GM12878 (cell line): ENCODE measurements around the gene SLC15A4. TPM values are rescaled to one million over a fixed set of nuclear protein-coding genes. Genes with fewer than 3 reads are reported as not detected.

ENCODE experiments used
- ASH2L ChIP-seq: fragments of 300-600, 200-600 bp; sonication (generic); IDR thresholded peaks from 2 replicates; pipeline ENCODE4 v1.6.1; 2017; ENCODE audit warnings: low read depth, mild to moderate bottlenecking, borderline replicate concordance
- ATF7 ChIP-seq: fragments of 450-650 bp; IDR thresholded peaks from 2 replicates; pipeline ENCODE4 v1.6.1; 2016; ENCODE audit warnings: low read depth, mild to moderate bottlenecking
- CBFB ChIP-seq: IDR thresholded peaks from 2 replicates; pipeline ENCODE4 v1.6.1; 2016; ENCODE audit warnings: antibody characterized with exemption, low read depth
- CREB1 ChIP-seq: IDR thresholded peaks from 2 replicates; pipeline ENCODE4 v1.6.1; 2012; ENCODE audit warnings: low read depth, mild to moderate bottlenecking, inconsistent platforms
- FOXM1 ChIP-seq: IDR thresholded peaks from 2 replicates; pipeline ENCODE4 v1.6.1; 2012; ENCODE audit warnings: low read depth, mild to moderate bottlenecking, inconsistent platforms, low read length, moderate library complexity
- GABPA ChIP-seq: IDR thresholded peaks from 2 replicates; pipeline ENCODE4 v1.6.1; 2014; ENCODE audit warnings: antibody characterized with exemption, low read depth, mild to moderate bottlenecking, inconsistent platforms
- HCFC1 ChIP-seq: fragments of 150-350 bp; IDR thresholded peaks from 2 replicates; pipeline ENCODE4 v1.6.1; 2014; ENCODE audit warnings: low read length
- IRF4 ChIP-seq: IDR thresholded peaks from 2 replicates; pipeline ENCODE4 v1.6.1; 2011; ENCODE audit warnings: low read depth, low read length
- MXI1 ChIP-seq: fragments of 150-350 bp; IDR thresholded peaks from 2 replicates; pipeline ENCODE4 v1.6.1; 2011; ENCODE audit warnings: low read depth, mild to moderate bottlenecking, inconsistent platforms, low read length, improper control_type of control experiment
- MYC ChIP-seq: IDR thresholded peaks from 2 replicates; pipeline ENCODE4 v1.6.1; 2011; ENCODE audit warnings: mild to moderate bottlenecking, low read length, moderate library complexity, inconsistent platforms; ENCODE audit not compliant: insufficient read depth, insufficient replicate concordance, insufficient read length, severe bottlenecking
- NKRF ChIP-seq: fragments of 450-650 bp; conservative IDR thresholded peaks from 2 replicates; pipeline ENCODE4 v1.6.1; 2017; ENCODE audit warnings: mild to moderate bottlenecking, moderate library complexity
- PAX5 ChIP-seq: IDR thresholded peaks from 2 replicates; pipeline ENCODE4 v1.6.1; 2011; ENCODE audit warnings: low read depth, low read length, borderline replicate concordance
- POLR2A ChIP-seq: IDR thresholded peaks from 2 replicates; pipeline ENCODE4 v1.6.1; 2011; ENCODE audit warnings: low read depth, mild to moderate bottlenecking, low read length
- RB1 ChIP-seq: fragments of 450-650 bp; formaldehyde crosslinking; IDR thresholded peaks from 2 replicates; pipeline ENCODE4 v1.6.1; 2017; ENCODE audit warnings: mild to moderate bottlenecking, borderline replicate concordance
- SIN3A ChIP-seq: IDR thresholded peaks from 2 replicates; pipeline ENCODE4 v1.6.1; 2012; ENCODE audit warnings: low read depth, low read length, improper control_type of control experiment
- SREBF1 ChIP-seq: IDR thresholded peaks from 2 replicates; pipeline ENCODE4 v1.6.1; 2012; ENCODE audit warnings: mild to moderate bottlenecking, low read length
- SRF ChIP-seq, 2 experiments: IDR thresholded peaks; 2 replicates each; pipeline ENCODE4 v1.6.1; 2011; ENCODE audit warnings: low read depth in 2 of 2, low read length in 2 of 2, mild to moderate bottlenecking in 1 of 2, moderate library complexity in 1 of 2
- TAF1 ChIP-seq: IDR thresholded peaks from 2 replicates; pipeline ENCODE4 v1.6.1; 2011; ENCODE audit warnings: mild to moderate bottlenecking, low read depth, low read length, borderline replicate concordance
- polyA plus RNA-seq, 11 experiments: library from polyadenylated mRNA; depleted of rRNA in 4 of 11; unstranded in 6 of 11; stranded (reverse) in 5 of 11; fragments of >200 nt; fragmentation: Nextera tagmentation in 4 of 11; fragmentation: Illumina TruSeq in 1 of 11; extraction: Ambion mirVana in 4 of 11; extraction: Trizol in 1 of 11; gene quantifications; 1 replicate in 1 of 11; 2 replicates in 10 of 11; pipeline versions ENCODE4 v1.2.1 to v1.2.3, GENCODE V29; 2011 to 2016; ENCODE audit warnings: inconsistent platforms in 2 of 11, missing spikeins in 2 of 11, low read depth in 1 of 11
- total RNA-seq, 4 experiments: library from RNA; depleted of rRNA in 3 of 4; stranded (reverse); fragments of >200 nt in 3 of 4; fragmentation: Illumina TruSeq in 1 of 4; extraction: Trizol in 1 of 4; gene quantifications; 2 replicates each; pipeline versions ENCODE4 v1.2.1 to v1.2.3, GENCODE V29; 2013 to 2021
- TF ChIP-seq, protein P1 (sequence below): IDR thresholded peaks from 2 replicates; pipeline ENCODE4 v1.6.1; 2012; ENCODE audit warnings: improper control_type of control experiment, low read depth, low read length; ENCODE audit not compliant: insufficient replicate concordance
- TF ChIP-seq, protein P2 (sequence below): fragments of 450-650 bp; IDR thresholded peaks from 2 replicates; pipeline ENCODE4 v1.6.1; 2017; ENCODE audit warnings: borderline replicate concordance
- TF ChIP-seq, protein P3 (sequence below): IDR thresholded peaks from 2 replicates; pipeline ENCODE4 v1.6.1; 2012; ENCODE audit warnings: low read depth, low read length, improper control_type of control experiment

Gene SLC15A4
- total and polyA plus RNA-seq, 10 of the 15 experiments (the other 5 are each of a cell fraction or from before 2014, with no cell fraction given) = 12.7 to 257 (median 36.6) TPM

DNA sequence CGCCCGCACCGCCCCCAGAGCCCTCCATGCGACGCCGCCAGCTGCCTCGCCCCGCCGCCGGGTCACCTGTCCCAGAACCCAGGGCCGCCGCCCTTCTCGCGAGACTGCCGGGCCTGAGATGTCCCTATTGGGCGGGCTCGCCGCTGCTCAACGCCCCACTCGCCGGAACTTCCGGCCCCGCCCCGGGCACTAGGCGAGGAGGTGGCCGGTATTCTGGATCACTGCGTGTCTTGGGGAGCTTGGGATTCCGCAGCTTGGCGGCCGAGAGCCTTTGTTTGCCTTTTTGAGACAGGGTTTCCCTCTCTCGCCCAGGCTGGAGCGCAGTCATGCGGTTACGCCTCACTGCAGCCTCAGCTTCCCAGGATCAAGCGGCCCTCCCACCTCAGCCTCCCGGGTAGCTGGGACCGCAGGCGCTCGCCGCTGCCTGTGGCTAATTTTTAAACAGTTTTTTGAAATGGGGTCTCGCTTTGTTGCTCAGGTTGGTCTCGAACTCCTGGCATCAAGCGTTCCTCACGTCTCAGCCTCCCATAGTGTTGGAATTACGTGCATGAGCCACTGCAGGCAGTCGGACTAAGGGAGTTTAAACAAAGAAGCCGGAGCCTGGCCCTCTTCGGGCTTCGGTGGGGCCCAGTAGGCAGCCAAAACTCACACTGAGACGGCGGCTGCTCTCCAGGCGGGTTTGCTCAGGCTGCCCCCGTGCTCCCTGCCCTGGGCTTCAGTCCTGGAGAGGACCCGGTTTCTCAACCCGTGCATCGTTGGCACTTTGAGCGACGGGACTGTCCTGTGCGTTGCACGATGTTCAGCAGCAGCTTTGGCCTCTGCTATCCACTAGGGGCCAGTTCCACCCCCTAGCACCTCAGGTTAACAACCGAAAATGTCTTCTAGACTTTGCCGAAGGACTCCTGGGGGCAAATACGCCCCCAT lies at the start of gene SLC15A4 (continued):
- TF ChIP-seq, protein P1, sequence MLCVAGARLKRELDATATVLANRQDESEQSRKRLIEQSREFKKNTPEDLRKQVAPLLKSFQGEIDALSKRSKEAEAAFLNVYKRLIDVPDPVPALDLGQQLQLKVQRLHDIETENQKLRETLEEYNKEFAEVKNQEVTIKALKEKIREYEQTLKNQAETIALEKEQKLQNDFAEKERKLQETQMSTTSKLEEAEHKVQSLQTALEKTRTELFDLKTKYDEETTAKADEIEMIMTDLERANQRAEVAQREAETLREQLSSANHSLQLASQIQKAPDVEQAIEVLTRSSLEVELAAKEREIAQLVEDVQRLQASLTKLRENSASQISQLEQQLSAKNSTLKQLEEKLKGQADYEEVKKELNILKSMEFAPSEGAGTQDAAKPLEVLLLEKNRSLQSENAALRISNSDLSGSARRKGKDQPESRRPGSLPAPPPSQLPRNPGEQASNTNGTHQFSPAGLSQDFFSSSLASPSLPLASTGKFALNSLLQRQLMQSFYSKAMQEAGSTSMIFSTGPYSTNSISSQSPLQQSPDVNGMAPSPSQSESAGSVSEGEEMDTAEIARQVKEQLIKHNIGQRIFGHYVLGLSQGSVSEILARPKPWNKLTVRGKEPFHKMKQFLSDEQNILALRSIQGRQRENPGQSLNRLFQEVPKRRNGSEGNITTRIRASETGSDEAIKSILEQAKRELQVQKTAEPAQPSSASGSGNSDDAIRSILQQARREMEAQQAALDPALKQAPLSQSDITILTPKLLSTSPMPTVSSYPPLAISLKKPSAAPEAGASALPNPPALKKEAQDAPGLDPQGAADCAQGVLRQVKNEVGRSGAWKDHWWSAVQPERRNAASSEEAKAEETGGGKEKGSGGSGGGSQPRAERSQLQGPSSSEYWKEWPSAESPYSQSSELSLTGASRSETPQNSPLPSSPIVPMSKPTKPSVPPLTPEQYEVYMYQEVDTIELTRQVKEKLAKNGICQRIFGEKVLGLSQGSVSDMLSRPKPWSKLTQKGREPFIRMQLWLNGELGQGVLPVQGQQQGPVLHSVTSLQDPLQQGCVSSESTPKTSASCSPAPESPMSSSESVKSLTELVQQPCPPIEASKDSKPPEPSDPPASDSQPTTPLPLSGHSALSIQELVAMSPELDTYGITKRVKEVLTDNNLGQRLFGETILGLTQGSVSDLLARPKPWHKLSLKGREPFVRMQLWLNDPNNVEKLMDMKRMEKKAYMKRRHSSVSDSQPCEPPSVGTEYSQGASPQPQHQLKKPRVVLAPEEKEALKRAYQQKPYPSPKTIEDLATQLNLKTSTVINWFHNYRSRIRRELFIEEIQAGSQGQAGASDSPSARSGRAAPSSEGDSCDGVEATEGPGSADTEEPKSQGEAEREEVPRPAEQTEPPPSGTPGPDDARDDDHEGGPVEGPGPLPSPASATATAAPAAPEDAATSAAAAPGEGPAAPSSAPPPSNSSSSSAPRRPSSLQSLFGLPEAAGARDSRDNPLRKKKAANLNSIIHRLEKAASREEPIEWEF = no peak
- TF ChIP-seq SIN3A (no peak; the same call in 1 of the 2 replicates), MXI1 (peak; percentile 85), CREB1 (peak; percentile 43; the same call in 1 of the 2 replicates), IRF4 (no peak), ATF7 (no peak), ASH2L (no peak), NKRF (no peak; the same call in 1 of the 2 replicates), POLR2A (peak; percentile 77), HCFC1 (peak; percentile 62), TAF1 (peak; percentile 93), GABPA (peak; percentile 92), MYC (no peak), PAX5 (peak; percentile 81; the same call in 1 of the 2 replicates), CBFB (peak; percentile 97), SRF (IDR thresholded peaks at IDR 0.05; ENCODE audit: low read depth in 2 of 2, low read length in 2 of 2) (0 out of 4 replicates have a peak, but pooled peaks of 1 of the 2 experiments have one; percentile 36), SREBF1 (no peak), RB1 (no peak), FOXM1 (no peak)
- TF ChIP-seq, protein P2, sequence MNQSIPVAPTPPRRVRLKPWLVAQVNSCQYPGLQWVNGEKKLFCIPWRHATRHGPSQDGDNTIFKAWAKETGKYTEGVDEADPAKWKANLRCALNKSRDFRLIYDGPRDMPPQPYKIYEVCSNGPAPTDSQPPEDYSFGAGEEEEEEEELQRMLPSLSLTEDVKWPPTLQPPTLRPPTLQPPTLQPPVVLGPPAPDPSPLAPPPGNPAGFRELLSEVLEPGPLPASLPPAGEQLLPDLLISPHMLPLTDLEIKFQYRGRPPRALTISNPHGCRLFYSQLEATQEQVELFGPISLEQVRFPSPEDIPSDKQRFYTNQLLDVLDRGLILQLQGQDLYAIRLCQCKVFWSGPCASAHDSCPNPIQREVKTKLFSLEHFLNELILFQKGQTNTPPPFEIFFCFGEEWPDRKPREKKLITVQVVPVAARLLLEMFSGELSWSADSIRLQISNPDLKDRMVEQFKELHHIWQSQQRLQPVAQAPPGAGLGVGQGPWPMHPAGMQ = peak; percentile 72
- TF ChIP-seq, protein P3, sequence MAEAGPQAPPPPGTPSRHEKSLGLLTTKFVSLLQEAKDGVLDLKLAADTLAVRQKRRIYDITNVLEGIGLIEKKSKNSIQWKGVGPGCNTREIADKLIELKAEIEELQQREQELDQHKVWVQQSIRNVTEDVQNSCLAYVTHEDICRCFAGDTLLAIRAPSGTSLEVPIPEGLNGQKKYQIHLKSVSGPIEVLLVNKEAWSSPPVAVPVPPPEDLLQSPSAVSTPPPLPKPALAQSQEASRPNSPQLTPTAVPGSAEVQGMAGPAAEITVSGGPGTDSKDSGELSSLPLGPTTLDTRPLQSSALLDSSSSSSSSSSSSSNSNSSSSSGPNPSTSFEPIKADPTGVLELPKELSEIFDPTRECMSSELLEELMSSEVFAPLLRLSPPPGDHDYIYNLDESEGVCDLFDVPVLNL = no peak
